A673 (cell line): ENCODE data around the gene JHY. TPM values are rescaled to one million over a fixed set of nuclear protein-coding genes. Genes with fewer than 3 reads are reported as not detected.

ENCODE experiments used
- BruUV-seq: library from RNA; stranded (reverse); fragments of 400-500 nt; replicated peaks from 2 replicates; lab custom pipeline; 2021; lab: Mats Ljungman, UMichigan
- CTCF ChIA-PET: fragments of 300-600 bp; sonication (Branson Sonifier 250); formaldehyde crosslinking; loops from one replicate; lab custom pipeline; 2022; ENCODE audit warnings: antibody characterized with exemption; lab: Charles Lee
- POLR2A ChIA-PET: fragments of 300-600 bp; sonication (Branson Sonifier 250); formaldehyde crosslinking; loops from one replicate; lab custom pipeline; 2022; ENCODE audit warnings: antibody characterized with exemption; ENCODE audit not compliant: low non-redundant PET; lab: Charles Lee
- DNase-seq: peaks from one replicate; pipeline ENCODE4 v3.0.0-alpha.2; 2015; ENCODE audit warnings: low spot score
- H3K27ac ChIP-seq: fragments of 200-600 bp; sonication (generic); 2 replicates; pipeline ENCODE4 v1.5.1; 2016; ENCODE audit warnings: mixed run types, low read depth, mild to moderate bottlenecking, mixed read lengths, antibody characterized with exemption, low read length; ENCODE audit not compliant: poor library complexity, severe bottlenecking
- H3K27me3 ChIP-seq: fragments of 200-600 bp; sonication (generic); replicated peaks from 2 replicates; pipeline ENCODE4 v1.6.1; 2017; ENCODE audit warnings: mixed run types, low read depth, mild to moderate bottlenecking, mixed read lengths, antibody characterized with exemption, low read length; ENCODE audit not compliant: insufficient read depth, poor library complexity
- H3K36me3 ChIP-seq: fragments of 200-600 bp; sonication (generic); 2 replicates; pipeline ENCODE4 v1.6.1; 2016; ENCODE audit warnings: mixed run types, mild to moderate bottlenecking, mixed read lengths, antibody characterized with exemption, low read length; ENCODE audit not compliant: insufficient read depth, poor library complexity, severe bottlenecking
- H3K4me1 ChIP-seq: fragments of 200-600 bp; sonication (generic); 2 replicates; pipeline ENCODE4 v1.6.1; 2017; ENCODE audit warnings: mixed run types, mild to moderate bottlenecking, mixed read lengths, antibody characterized with exemption, low read length; ENCODE audit not compliant: insufficient read depth, poor library complexity, severe bottlenecking
- H3K4me3 ChIP-seq: fragments of 200-600 bp; sonication (generic); 2 replicates; pipeline ENCODE4 v1.5.1; 2016; ENCODE audit warnings: low read depth, mixed run types, mild to moderate bottlenecking, mixed read lengths, low read length; ENCODE audit not compliant: poor library complexity, severe bottlenecking
- H3K9me3 ChIP-seq: fragments of 200-600 bp; sonication (generic); 2 replicates; pipeline ENCODE4 v1.6.1; 2016; ENCODE audit warnings: mixed run types, low read depth, mild to moderate bottlenecking, mixed read lengths, antibody characterized with exemption, low read length; ENCODE audit not compliant: poor library complexity, severe bottlenecking
- EZH2 ChIP-seq: fragments of 200-600 bp; sonication (generic); IDR thresholded peaks from 2 replicates; pipeline ENCODE4 v1.6.1; 2017; ENCODE audit warnings: borderline replicate concordance, low read depth, mild to moderate bottlenecking, mixed read lengths, antibody characterized with exemption, low read length; ENCODE audit not compliant: poor library complexity, severe bottlenecking
- intact Hi-C: fragments of 100-400 bp; cut with micrococcal nuclease; formaldehyde crosslinking; loops from one replicate; pipeline ENCODE4 v1.10.0; 2022; ENCODE audit not compliant: unreplicated experiment
- total RNA-seq: library from RNA; stranded (reverse); gene quantifications from 2 replicates; pipeline ENCODE4 v1.2.3, GENCODE V29; 2021
- TF ChIP-seq, protein P1 (sequence below): fragments of 300-800, 200-600 bp; sonication (generic); conservative IDR thresholded peaks from 2 replicates; pipeline ENCODE4 v1.5.1; 2017; ENCODE audit warnings: low read depth, mild to moderate bottlenecking, antibody characterized with exemption, low read length, moderate library complexity, mixed read lengths

JHY gene
- total RNA-seq, 1 experiment from 2014 or later, result 4.4 TPM

DNA sequence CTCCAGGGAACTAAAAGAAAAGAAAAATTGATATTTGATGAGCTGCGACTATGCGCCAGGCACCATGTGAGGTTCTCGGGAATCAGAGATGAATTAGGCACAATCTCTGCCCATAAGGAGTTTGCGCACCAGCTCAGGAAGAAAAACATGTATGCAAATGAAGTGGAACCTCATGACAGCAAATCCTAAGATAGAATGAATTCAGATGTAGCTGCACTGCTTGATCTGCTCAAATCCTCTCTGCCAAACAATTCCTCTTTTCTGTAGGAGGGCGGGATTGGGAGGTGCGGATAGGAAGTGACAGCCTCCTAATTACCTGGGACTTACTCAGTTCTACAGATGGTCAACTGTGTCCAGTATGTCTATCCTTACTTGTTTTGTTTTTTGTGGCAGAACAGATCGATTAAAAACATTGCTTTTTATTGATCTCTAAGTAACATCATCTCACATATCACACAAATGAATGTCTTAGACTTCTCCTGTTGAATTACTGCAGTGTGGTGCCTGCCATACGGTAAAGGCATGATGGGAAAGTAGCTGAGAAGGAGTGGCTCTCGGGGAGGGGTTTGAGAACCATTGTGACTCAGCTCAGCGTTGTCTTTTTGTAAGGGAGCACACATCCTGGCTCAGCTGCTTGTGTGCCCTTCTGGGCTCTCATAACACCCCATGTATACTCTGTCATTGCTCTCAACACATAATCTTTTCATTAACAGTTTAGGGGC, 30.3 kb upstream of the JHY start:
- POLR2A ChIA-PET, result interaction anchor here (0.7 kb wide), 1 partner anchor 11 kb away, joined by 3 read pairs; no protein-coding TSS in a partner anchor

GRCh38 chr11:122852796-122853160, 29.8 kb upstream of the JHY start:
- ChIA-PET POLR2A (interaction anchor here (0.6 kb wide), 1 partner anchor 201 kb away, joined by 3 read pairs; no protein-coding TSS in a partner anchor), CTCF (interaction anchor here (0.7 to 3.6 kb wide), 9 partner anchors 19 to 225 kb away, joined by 3 to 54 read pairs (median 5); no protein-coding TSS in a partner anchor)
- Histone ChIP-seq H3K36me3 (no peaks in the 10 kb centered on the region), H3K4me3 (no peak overlapping the region), H3K4me1 (peaks cover 40% of the 10 kb centered on the region), H3K27ac (no peak overlapping the region), H3K27me3 (no peaks in the 10 kb centered on the region), H3K9me3 (no peaks in the 10 kb centered on the region)
- no peak for DNase-seq
- TF ChIP-seq, protein P1, sequence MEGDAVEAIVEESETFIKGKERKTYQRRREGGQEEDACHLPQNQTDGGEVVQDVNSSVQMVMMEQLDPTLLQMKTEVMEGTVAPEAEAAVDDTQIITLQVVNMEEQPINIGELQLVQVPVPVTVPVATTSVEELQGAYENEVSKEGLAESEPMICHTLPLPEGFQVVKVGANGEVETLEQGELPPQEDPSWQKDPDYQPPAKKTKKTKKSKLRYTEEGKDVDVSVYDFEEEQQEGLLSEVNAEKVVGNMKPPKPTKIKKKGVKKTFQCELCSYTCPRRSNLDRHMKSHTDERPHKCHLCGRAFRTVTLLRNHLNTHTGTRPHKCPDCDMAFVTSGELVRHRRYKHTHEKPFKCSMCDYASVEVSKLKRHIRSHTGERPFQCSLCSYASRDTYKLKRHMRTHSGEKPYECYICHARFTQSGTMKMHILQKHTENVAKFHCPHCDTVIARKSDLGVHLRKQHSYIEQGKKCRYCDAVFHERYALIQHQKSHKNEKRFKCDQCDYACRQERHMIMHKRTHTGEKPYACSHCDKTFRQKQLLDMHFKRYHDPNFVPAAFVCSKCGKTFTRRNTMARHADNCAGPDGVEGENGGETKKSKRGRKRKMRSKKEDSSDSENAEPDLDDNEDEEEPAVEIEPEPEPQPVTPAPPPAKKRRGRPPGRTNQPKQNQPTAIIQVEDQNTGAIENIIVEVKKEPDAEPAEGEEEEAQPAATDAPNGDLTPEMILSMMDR, result no peak
- no peak for TF ChIP-seq EZH2
- no TSS peak for BruUV-seq
- intact Hi-C loops, result no loop called here

More for the DNA sequence above, 30.3 kb upstream of the JHY start:
- Histone ChIP-seq H3K27me3 (no peaks in the 10 kb centered on the region), H3K4me3 (no peak overlapping the region), H3K4me1 (peaks cover 40% of the 10 kb centered on the region), H3K36me3 (no peaks in the 10 kb centered on the region), H3K27ac (no peak overlapping the region), H3K9me3 (no peaks in the 10 kb centered on the region)
- TF ChIP-seq, protein P1, result no peak
- TF ChIP-seq EZH2, result no peak
- no TSS peak for BruUV-seq
- CTCF ChIA-PET, result interaction anchor here (0.5 to 3.6 kb wide), 8 partner anchors 55 to 224 kb away, joined by 3 to 54 read pairs (median 6); no protein-coding TSS in a partner anchor
- intact Hi-C loops, result no loop called here
- peak; percentile 39 for DNase-seq

- Histone ChIP-seq H3K4me3 (no peak overlapping the region), H3K27me3 (no peaks in the 10 kb centered on the region), H3K9me3 (no peaks in the 10 kb centered on the region), H3K27ac (no peak overlapping the region), H3K4me1 (peaks cover 40% of the 10 kb centered on the region), H3K36me3 (no peaks in the 10 kb centered on the region)
- no peak for DNase-seq
- BruUV-seq, result no TSS peak
- ChIA-PET CTCF (interaction anchor here (0.5 to 3.6 kb wide), 10 partner anchors 20 to 1603 kb away, joined by 3 to 54 read pairs (median 4); no protein-coding TSS in a partner anchor), POLR2A (interaction anchor here (0.6 kb wide), 1 partner anchor 201 kb away, joined by 3 read pairs; no protein-coding TSS in a partner anchor)
- TF ChIP-seq, protein P1, result no peak
- TF ChIP-seq EZH2, result no peak
- intact Hi-C loops, result no loop called here
Measured at GRCh38 chr11:122853261-122853660, 29.3 kb upstream of the JHY start.
